Osteocyte (in vitro differentiated cells): ENCODE data around the gene TH. TPM values are rescaled to one million over a fixed set of nuclear protein-coding genes. Genes with fewer than 3 reads are reported as not detected.

Experiments used
- DNase-seq: peaks from one replicate; pipeline ENCODE4 v3.0.0; 2021; ENCODE audit warnings: mixed read lengths; ENCODE audit not compliant: unreplicated experiment; ENCODE audit errors: extremely low spot score
- H3K27ac Mint-ChIP-seq: one replicate; pipeline ENCODE4 v1.8.0; 2021; ENCODE audit warnings: mild to moderate bottlenecking, mixed read lengths; ENCODE audit not compliant: unreplicated experiment
- H3K27me3 Mint-ChIP-seq: one replicate; pipeline ENCODE4 v1.8.0; 2021; ENCODE audit warnings: mixed read lengths; ENCODE audit not compliant: unreplicated experiment
- H3K36me3 Mint-ChIP-seq: one replicate; pipeline ENCODE4 v1.8.0; 2021; ENCODE audit warnings: mixed read lengths; ENCODE audit not compliant: unreplicated experiment
- H3K4me1 Mint-ChIP-seq: one replicate; pipeline ENCODE4 v1.8.0; 2021; ENCODE audit warnings: mixed read lengths; ENCODE audit not compliant: unreplicated experiment
- H3K4me3 Mint-ChIP-seq: one replicate; pipeline ENCODE4 v1.8.0; 2021; ENCODE audit warnings: mild to moderate bottlenecking, moderate library complexity, mixed read lengths; ENCODE audit not compliant: unreplicated experiment
- H3K9me3 Mint-ChIP-seq: one replicate; pipeline ENCODE4 v1.8.0; 2021; ENCODE audit warnings: mixed read lengths; ENCODE audit not compliant: unreplicated experiment
- total RNA-seq: library from RNA; stranded (reverse); gene quantifications from 2 replicates; pipeline ENCODE4 v1.2.1, GENCODE V29; 2021
- TF ChIP-seq, protein P1 (sequence below): fragments of 200-600 bp; sonication (generic); IDR thresholded peaks from 2 replicates; pipeline ENCODE4 v1.5.0; 2021; ENCODE audit warnings: antibody characterized with exemption, mild to moderate bottlenecking, moderate library complexity

Gene TH
- total RNA-seq, 1 donor from 2014 or later, result 0.75 TPM

GRCh38 chr11:2123628-2123960 lies 48.0 kb downstream of the TH start:
- H3K4me1 Mint-ChIP-seq, result peaks cover 42% of the 10 kb centered on the region
- H3K36me3 Mint-ChIP-seq, result no peaks in the 10 kb centered on the region
- TF ChIP-seq, protein P1, sequence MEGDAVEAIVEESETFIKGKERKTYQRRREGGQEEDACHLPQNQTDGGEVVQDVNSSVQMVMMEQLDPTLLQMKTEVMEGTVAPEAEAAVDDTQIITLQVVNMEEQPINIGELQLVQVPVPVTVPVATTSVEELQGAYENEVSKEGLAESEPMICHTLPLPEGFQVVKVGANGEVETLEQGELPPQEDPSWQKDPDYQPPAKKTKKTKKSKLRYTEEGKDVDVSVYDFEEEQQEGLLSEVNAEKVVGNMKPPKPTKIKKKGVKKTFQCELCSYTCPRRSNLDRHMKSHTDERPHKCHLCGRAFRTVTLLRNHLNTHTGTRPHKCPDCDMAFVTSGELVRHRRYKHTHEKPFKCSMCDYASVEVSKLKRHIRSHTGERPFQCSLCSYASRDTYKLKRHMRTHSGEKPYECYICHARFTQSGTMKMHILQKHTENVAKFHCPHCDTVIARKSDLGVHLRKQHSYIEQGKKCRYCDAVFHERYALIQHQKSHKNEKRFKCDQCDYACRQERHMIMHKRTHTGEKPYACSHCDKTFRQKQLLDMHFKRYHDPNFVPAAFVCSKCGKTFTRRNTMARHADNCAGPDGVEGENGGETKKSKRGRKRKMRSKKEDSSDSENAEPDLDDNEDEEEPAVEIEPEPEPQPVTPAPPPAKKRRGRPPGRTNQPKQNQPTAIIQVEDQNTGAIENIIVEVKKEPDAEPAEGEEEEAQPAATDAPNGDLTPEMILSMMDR, result no peak
- no peak overlapping the region for H3K27ac Mint-ChIP-seq
- no peaks in the 10 kb centered on the region for H3K9me3 Mint-ChIP-seq
- DNase-seq, result no peak
- no peak overlapping the region for H3K4me3 Mint-ChIP-seq
- no peaks in the 10 kb centered on the region for H3K27me3 Mint-ChIP-seq

- H3K27me3 Mint-ChIP-seq, result no peaks in the 10 kb centered on the region
- H3K4me3 Mint-ChIP-seq, result no peak overlapping the region
- TF ChIP-seq, protein P1, result no peak
- peaks cover 2% of the 10 kb centered on the region for H3K36me3 Mint-ChIP-seq
- H3K9me3 Mint-ChIP-seq, result no peaks in the 10 kb centered on the region
- H3K27ac Mint-ChIP-seq, result peak overlapping the region; percentile 82
- H3K4me1 Mint-ChIP-seq, result peaks cover 46% of the 10 kb centered on the region
- DNase-seq, result no peak
Measured at GRCh38 chr11:2122907-2123627, 48.5 kb downstream of the TH start.

DNA sequence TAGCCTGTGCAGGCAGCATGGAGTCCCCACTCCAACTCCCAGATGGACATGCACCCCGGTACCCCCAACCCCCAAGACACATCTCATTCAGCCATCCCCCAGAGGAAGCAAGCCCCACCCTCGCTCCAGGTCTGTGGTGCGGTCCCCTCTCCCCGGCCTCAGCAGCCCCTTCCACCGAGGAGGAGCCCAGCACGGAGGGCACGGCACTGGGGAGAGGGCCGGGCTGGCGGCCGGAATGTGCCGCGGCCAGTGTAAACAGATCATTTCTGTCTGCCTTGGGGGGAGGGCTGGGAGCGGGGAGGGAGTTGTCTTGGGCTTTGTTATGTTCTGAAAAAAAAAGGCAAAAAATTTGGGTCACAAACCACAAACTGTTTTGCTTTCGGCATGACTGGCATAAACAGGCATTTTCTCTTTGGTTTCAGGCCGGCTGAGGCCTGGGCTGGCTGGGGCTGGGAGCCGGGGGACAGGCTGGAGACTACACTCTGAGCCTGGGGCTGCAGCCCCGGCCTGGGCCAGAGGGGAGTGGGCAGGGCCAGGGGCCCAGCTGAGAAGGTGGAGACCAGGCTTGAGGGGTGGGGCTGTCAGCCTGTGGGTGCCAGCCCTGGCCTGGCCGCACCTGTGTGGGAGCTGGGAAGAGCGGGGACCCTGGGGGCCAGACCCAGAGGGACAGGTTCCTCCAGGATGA lies 49.3 kb downstream of the TH start:
- H3K4me3 Mint-ChIP-seq, result no peak overlapping the region
- peak overlapping the region; percentile 80 for H3K27ac Mint-ChIP-seq

DNA sequence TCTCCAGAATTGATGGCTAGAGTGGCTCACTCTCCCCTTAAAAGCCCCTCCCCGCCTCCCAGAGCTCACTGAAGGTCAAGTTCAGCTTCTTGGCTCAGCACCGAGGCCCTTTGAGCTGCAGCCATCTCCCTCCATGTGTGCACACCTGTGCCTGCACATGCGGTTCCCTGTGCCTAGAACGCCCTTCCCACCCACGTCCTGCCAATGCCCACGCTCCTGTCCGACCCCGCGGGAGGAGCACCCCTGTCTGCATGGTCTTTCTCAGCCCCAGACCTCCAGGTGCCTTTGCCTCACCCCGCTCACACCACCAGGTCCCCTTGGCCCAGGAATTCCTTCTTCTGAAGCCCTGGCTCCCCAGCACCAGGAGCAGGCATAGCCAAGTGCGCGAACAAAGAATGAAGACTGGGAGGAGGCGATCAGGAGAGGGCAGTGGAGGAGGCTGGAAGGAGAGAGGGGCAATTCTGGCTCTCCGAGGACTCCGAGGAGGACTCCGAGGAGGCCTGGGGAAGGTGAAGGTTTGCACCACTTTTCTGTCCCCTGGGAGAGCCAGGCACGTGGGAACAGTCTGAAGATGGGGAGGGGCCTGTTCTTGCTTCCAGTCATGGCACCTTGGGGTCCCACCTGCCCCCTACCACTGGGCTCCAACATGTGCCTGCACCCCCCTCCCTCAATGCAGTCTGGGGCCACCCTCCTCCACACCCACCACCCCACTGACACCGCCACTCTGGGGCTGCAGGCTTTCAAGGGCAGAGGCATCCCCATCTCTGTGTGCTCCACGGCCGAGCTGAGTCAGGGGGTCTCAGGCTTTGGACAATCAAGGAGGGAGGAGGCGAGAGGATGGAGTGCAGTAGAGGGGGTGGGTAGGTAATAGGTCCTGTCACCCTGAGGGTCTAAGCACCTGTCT lies 50.1 kb downstream of the TH start:
- H3K27ac Mint-ChIP-seq, result peak overlapping the region; percentile 80
- TF ChIP-seq, protein P1, result no peak
- H3K9me3 Mint-ChIP-seq, result peaks cover 5% of the 10 kb centered on the region
- peaks cover 46% of the 10 kb centered on the region for H3K4me1 Mint-ChIP-seq
- H3K36me3 Mint-ChIP-seq, result peaks cover 5% of the 10 kb centered on the region
- no peaks in the 10 kb centered on the region for H3K27me3 Mint-ChIP-seq
- no peak overlapping the region for H3K4me3 Mint-ChIP-seq
- DNase-seq, result no peak

More for the DNA sequence above, 49.3 kb downstream of the TH start:
- TF ChIP-seq, protein P1, result no peak
- no peak for DNase-seq
- Mint-ChIP-seq H3K36me3 (peaks cover 4% of the 10 kb centered on the region), H3K9me3 (no peaks in the 10 kb centered on the region), H3K27me3 (no peaks in the 10 kb centered on the region), H3K4me1 (peaks cover 46% of the 10 kb centered on the region)
